ENCODE measurements around the gene TMEM138. TPM values are rescaled to one million over a fixed set of nuclear protein-coding genes. Genes with fewer than 3 reads are reported as not detected.

TMEM138 gene
- total and polyA plus RNA-seq, 2 of the 13 experiments (the other 11 are each of a cell fraction or from before 2014, with no cell fraction given) = 43.5 to 61.0 TPM

- Histone ChIP-seq H3K4me1 (ENCODE audit: insufficient read depth, low read length) (peaks cover 44% of the 10 kb centered on the region), H3K4me2 (ENCODE audit: low read depth, low read length) (no peak overlapping the region), H3K9ac (ENCODE audit: insufficient read depth, low read depth, low read length) (no peak overlapping the region), H4K20me1 (ENCODE audit: insufficient read depth, low read length) (peaks cover 27% of the 10 kb centered on the region), H3K36me3 (replicated peaks in 1 of 2; ENCODE audit: control insufficient read depth in 1 of 2, insufficient read depth in 2 of 2, low read length in 2 of 2) (peaks cover 30 to 73% of the 10 kb centered on the region in 2 experiments), H3K27me3 (ENCODE audit: control insufficient read depth in 1 of 2, insufficient read depth in 2 of 2, low read length in 2 of 2) (no peaks in the 10 kb centered on the region; a peak in 1 of 5 replicates), H3K27ac (ENCODE audit: extremely low read length, insufficient read depth, low read length) (no peak overlapping the region), H3K4me3 (replicated peaks in 1 of 3; ENCODE audit: insufficient read depth in 1 of 3, low read depth in 2 of 3, low read length in 3 of 3) (no peak overlapping the region), H3K9me3 (ENCODE audit: low read length) (no peaks in the 10 kb centered on the region), H3K79me2 (ENCODE audit: insufficient read depth, low read length) (peaks cover 64% of the 10 kb centered on the region), H2AFZ (ENCODE audit: low read length) (no peak overlapping the region)
- no TSS peak for BruUV-seq (replicated peaks)
- ChIA-PET CTCF (ENCODE audit: low intra/inter-chr PET ratio, low total read pairs) (no interaction called here), POLR2A (no interaction called here)
- in situ Hi-C loops (cut with HindIII; ENCODE audit: extremely low pct_ligation_motif_present, low pct_unique_long_range_greater_than_20kb) (no loop called here), intact Hi-C loops (cut with micrococcal nuclease; ENCODE audit: unreplicated experiment) (no loop called here)
- FAIRE-seq (no peak), ATAC-seq (no peak), DNase-seq (ENCODE audit: low spot score) (no peak)
- no peak for TF ChIP-seq ERF (CRISPR knock-in tag; IDR thresholded peaks at IDR 0.05)
- TF ChIP-seq PHF21A (CRISPR knock-in tag; IDR thresholded peaks at IDR 0.05) = no peak
- TF ChIP-seq FOXA3 (CRISPR knock-in tag; IDR thresholded peaks at IDR 0.05) = no peak
- no peak for TF ChIP-seq SNAPC2 (CRISPR knock-in tag; IDR thresholded peaks at IDR 0.05)
- no peak for TF ChIP-seq ZNF205 (CRISPR knock-in tag; IDR thresholded peaks at IDR 0.05)
Measured at GRCh38 chr11:61327669-61328071, 34.5 kb upstream of the TMEM138 start.

GRCh38 chr11:61328351-61328750 lies 33.8 kb upstream of the TMEM138 start:
- H2AFZ ChIP-seq (ENCODE audit: low read length) = no peak overlapping the region
- no TSS peak for BruUV-seq (replicated peaks)
- no peak overlapping the region for H3K4me2 ChIP-seq (ENCODE audit: low read depth, low read length)
- H3K79me2 ChIP-seq (ENCODE audit: insufficient read depth, low read length) = peaks cover 66% of the 10 kb centered on the region
- H3K36me3 ChIP-seq (replicated peaks in 1 of 2; ENCODE audit: control insufficient read depth in 1 of 2, insufficient read depth in 2 of 2, low read length in 2 of 2) = peaks cover 27 to 66% of the 10 kb centered on the region in 2 experiments
- no peaks in the 10 kb centered on the region for H3K9me3 ChIP-seq (ENCODE audit: low read length)
- no peak for TF ChIP-seq ELF1 (CRISPR knock-in tag; IDR thresholded peaks at IDR 0.05)
- in situ Hi-C loops (cut with HindIII; ENCODE audit: extremely low pct_ligation_motif_present, low pct_unique_long_range_greater_than_20kb) (no loop called here), intact Hi-C loops (cut with micrococcal nuclease; ENCODE audit: unreplicated experiment) (no loop called here)
- no peak overlapping the region for H3K27ac ChIP-seq (ENCODE audit: extremely low read length, insufficient read depth, low read length)
- H3K4me1 ChIP-seq (ENCODE audit: insufficient read depth, low read length) = peaks cover 44% of the 10 kb centered on the region
- DNase-seq (ENCODE audit: low spot score) (no peak), ATAC-seq (no peak), FAIRE-seq (no peak)
- ChIA-PET CTCF (ENCODE audit: low intra/inter-chr PET ratio, low total read pairs) (no interaction called here), POLR2A (no interaction called here)
- no peaks in the 10 kb centered on the region; a peak in 1 of 5 replicates for H3K27me3 ChIP-seq (ENCODE audit: control insufficient read depth in 1 of 2, insufficient read depth in 2 of 2, low read length in 2 of 2)
- no peak overlapping the region for H3K4me3 ChIP-seq (replicated peaks in 1 of 3; ENCODE audit: insufficient read depth in 1 of 3, low read depth in 2 of 3, low read length in 3 of 3)
- 95% methylated on average over 9 of the region's 9 CpGs for WGBS (ENCODE audit: low lambda C conversion rate)
- peaks cover 27% of the 10 kb centered on the region for H4K20me1 ChIP-seq (ENCODE audit: insufficient read depth, low read length)
- H3K9ac ChIP-seq (ENCODE audit: insufficient read depth, low read depth, low read length) = no peak overlapping the region
